Activated CD4-positive, alpha-beta memory T cell treated with anti-CD3 and anti-CD28 coated beads, Interleukin-2, amount 10 ng/mL, durations not matched to agents 7 days and 5 days (primary cell): Measurements from ENCODE around the gene ELFN1. TPM values are rescaled to one million over a fixed set of nuclear protein-coding genes. Genes with fewer than 3 reads are reported as not detected.

Experiments used
- CTCF ChIA-PET: fragments of 350-600 bp; sonication (Branson Sonifier 250); formaldehyde crosslinking; loops from one replicate; lab custom pipeline; 2021; ENCODE audit warnings: antibody characterized with exemption, inconsistent platforms; lab: Charles Lee
- POLR2A ChIA-PET: fragments of 350-600 bp; sonication (Branson Sonifier 250); formaldehyde crosslinking; loops from one replicate; lab custom pipeline; 2021; ENCODE audit warnings: antibody characterized with exemption; lab: Charles Lee
- DNase-seq: peaks from one replicate; pipeline ENCODE4 v3.0.0-alpha.2; 2020
- H3K27ac Mint-ChIP-seq: one replicate; pipeline ENCODE4 v1.8.0; 2021; ENCODE audit warnings: mild to moderate bottlenecking, mixed read lengths
- H3K27me3 Mint-ChIP-seq: one replicate; pipeline ENCODE4 v1.8.0; 2021; ENCODE audit warnings: mixed read lengths
- H3K36me3 Mint-ChIP-seq: one replicate; pipeline ENCODE4 v1.8.0; 2021; ENCODE audit warnings: low read depth, mixed read lengths
- H3K4me1 Mint-ChIP-seq: one replicate; pipeline ENCODE4 v1.8.0; 2021; ENCODE audit warnings: mixed read lengths
- H3K4me3 Mint-ChIP-seq: one replicate; pipeline ENCODE4 v1.8.0; 2021; ENCODE audit warnings: mild to moderate bottlenecking, mixed read lengths
- H3K9me3 Mint-ChIP-seq: one replicate; pipeline ENCODE4 v1.8.0; 2021; ENCODE audit warnings: mixed read lengths
- total RNA-seq, 2 experiments: library from RNA; stranded (reverse); gene quantifications; one replicate each; pipeline ENCODE4 v1.2.3, GENCODE V29; 2021

The ELFN1 gene
- total RNA-seq, 2 experiments from 2014 or later, result 0.08 TPM; not detected in 1

DNA sequence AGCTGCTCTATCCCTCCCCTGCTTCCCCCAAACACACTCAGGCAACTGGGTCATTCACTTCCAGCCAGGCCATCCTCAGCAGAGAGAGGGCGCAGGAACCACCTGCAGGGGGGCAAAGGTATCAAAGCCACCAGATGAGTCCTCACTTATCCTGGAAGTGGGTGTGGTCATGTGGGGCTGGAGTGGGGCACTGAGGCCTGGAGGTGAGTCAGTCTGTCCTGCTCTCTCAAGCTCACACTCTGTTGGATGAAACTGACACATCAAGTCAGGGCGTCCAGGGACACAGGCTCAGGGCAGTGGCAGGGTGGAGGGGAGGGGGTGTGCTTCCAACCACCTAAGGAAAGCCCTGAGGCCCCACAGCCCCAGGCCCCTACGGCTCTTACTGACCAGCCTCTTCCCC lies 8.0 kb upstream of the ELFN1 start:
- Mint-ChIP-seq H3K9me3 (no peaks in the 10 kb centered on the region), H3K4me3 (no peak overlapping the region), H3K36me3 (no peaks in the 10 kb centered on the region), H3K27ac (no peak overlapping the region), H3K27me3 (peaks cover 40% of the 10 kb centered on the region), H3K4me1 (peaks cover 8% of the 10 kb centered on the region)
- no peak for DNase-seq
- ChIA-PET CTCF (no interaction called here), POLR2A (no interaction called here)

DNA sequence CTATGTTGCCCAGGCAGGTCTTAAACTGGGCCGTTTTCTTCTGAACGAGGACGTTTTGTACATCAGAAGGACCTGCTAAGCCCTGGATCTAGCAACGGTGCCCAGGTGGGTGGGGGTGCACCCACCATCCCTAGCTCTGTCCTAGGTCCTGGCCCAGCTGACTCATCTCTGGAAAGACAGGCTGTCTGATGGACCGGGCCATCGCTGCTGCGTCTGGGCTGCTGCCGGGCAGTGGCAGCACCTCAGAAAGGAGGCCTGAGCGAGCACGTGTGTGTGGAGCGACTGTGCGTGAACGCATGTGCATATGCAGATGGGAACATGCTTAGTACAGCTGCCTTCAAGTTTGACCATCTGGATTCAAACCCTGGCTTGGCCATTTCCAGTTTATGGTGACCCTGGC lies 7.3 kb upstream of the ELFN1 start:
- DNase-seq, result no peak
- Mint-ChIP-seq H3K36me3 (no peaks in the 10 kb centered on the region), H3K27me3 (peaks cover 36% of the 10 kb centered on the region), H3K27ac (no peak overlapping the region), H3K9me3 (no peaks in the 10 kb centered on the region), H3K4me3 (no peak overlapping the region), H3K4me1 (peaks cover 8% of the 10 kb centered on the region)
- ChIA-PET POLR2A (no interaction called here), CTCF (interaction anchor here (0.6 kb wide), 1 partner anchor 75 kb away, joined by 3 read pairs; no protein-coding TSS in a partner anchor)

DNA sequence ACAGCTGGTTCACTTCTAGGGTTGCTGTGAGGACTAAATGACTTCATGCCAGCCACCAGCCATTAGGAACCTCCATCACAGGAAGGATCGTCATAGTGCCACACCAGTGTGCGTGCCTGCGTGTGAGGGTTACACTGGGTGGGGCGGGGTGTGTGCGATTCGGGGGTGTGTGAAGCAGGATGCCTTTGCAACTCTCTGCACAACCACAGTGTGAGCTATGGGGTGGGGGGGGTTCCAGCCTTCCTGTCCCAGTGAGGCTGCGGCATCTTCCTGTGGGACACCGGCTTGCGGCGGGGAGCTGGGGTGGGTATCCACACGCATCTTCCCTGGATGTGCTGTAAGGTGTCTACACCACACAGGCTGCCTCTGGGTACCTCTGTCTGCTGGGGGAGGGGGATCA lies 6.9 kb upstream of the ELFN1 start:
- Mint-ChIP-seq H3K36me3 (no peaks in the 10 kb centered on the region), H3K27me3 (peaks cover 36% of the 10 kb centered on the region), H3K4me3 (no peak overlapping the region), H3K9me3 (no peaks in the 10 kb centered on the region), H3K27ac (no peak overlapping the region), H3K4me1 (peaks cover 11% of the 10 kb centered on the region)
- CTCF ChIA-PET, result interaction anchor here (0.6 kb wide), 2 partner anchors 74 to 713 kb away, joined by 3 to 4 read pairs; no protein-coding TSS in a partner anchor
- no peak for DNase-seq
- POLR2A ChIA-PET, result no interaction called here

DNA sequence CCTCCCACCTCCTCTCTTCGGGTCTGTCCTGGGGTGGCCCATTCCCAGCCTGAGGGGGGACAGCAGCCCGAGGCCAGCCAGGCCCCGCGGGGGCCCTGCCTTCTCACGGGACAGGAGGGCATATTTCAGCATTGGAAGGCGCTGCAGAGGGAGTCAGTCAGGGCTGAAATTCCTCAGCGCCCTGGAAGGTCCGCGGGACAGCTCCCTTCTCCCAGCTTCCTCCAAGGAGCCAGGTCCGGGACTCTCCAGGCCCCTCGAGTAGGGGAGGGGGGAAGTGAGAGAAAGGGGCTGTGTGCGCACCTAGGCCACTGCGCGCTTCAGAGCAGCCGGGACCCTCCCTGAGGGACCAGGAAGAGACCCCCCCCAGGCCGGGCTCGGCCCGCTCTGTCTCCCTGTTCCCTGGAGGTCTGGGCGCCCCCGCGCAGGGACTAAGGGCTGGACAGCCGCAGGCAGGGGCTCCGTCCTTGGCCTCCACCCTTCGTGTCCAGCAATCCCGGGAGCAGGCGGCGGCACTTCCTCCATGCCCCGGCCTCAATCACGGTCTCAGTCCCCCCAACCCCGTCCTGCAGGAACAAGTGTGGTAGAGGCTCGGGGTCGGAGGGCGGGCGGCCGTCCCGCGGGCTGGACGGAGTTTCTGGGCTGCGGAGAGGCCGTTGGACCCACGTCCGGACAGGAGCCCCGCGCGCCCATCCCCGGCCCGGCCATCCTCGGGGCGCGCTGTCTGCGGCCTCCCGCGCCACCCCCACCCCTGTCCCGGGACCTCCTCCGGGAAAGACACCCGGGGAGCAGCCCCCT lies 6.0 kb upstream of the ELFN1 start:
- H3K27ac Mint-ChIP-seq, result no peak overlapping the region
- no peak for DNase-seq
- no peak overlapping the region for H3K4me3 Mint-ChIP-seq
- CTCF ChIA-PET, result interaction anchor here (0.6 to 0.7 kb wide), 3 partner anchors 328 to 714 kb away, joined by 3 to 4 read pairs (median 3); no protein-coding TSS in a partner anchor
- H3K9me3 Mint-ChIP-seq, result no peaks in the 10 kb centered on the region
- POLR2A ChIA-PET, result no interaction called here
- peaks cover 40% of the 10 kb centered on the region for H3K27me3 Mint-ChIP-seq
- no peaks in the 10 kb centered on the region for H3K36me3 Mint-ChIP-seq
- H3K4me1 Mint-ChIP-seq, result peaks cover 14% of the 10 kb centered on the region

DNA sequence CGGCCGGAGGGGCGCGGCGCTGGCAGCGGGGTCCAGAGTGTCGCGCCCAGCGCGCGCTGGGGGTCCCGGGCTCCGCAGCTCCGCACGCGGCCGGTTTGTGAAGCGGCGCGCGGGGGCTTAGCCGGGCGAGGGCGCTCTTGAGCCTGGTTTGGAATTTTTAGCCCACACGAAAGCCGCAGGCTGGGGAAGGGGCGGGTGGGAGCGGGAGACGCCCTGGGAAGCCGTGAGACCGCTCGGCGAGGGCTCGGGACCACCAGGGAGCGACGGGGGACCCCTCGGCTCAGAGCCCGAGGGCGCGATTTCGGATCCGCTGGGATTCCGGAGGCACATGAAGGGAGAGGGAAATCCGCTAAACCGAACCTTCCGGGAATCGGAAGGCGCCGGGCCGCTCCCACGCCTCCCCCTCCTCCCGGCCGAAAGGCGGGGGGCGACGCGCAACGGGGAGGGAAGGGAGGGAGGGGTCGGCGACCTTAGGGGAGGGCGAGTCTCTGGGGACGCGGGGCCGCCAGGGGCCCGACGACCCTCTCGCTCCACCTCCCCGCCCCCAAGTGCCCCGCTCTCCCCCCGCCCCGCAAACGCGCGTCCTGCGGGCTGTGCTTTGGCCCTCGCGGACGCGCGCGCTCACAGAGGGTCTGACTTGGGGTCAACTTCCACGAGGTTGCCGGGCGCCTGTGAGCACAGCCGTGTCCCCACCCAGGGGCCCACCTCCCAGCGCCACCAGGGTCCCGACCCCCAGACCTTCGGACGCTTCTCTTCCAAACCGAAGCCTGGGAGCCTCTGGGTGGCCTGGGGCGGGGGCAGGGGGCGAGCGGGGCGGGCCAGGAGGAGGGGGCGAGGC lies 5.1 kb upstream of the ELFN1 start:
- ChIA-PET POLR2A (no interaction called here), CTCF (interaction anchor here (0.6 to 0.7 kb wide), 2 partner anchors 327 to 583 kb away, joined by 3 read pairs; no protein-coding TSS in a partner anchor)
- Mint-ChIP-seq H3K27ac (no peak overlapping the region), H3K9me3 (no peaks in the 10 kb centered on the region), H3K36me3 (no peaks in the 10 kb centered on the region), H3K27me3 (peaks cover 44% of the 10 kb centered on the region), H3K4me1 (peaks cover 15% of the 10 kb centered on the region), H3K4me3 (no peak overlapping the region)
- peak; percentile 50 for DNase-seq

DNA sequence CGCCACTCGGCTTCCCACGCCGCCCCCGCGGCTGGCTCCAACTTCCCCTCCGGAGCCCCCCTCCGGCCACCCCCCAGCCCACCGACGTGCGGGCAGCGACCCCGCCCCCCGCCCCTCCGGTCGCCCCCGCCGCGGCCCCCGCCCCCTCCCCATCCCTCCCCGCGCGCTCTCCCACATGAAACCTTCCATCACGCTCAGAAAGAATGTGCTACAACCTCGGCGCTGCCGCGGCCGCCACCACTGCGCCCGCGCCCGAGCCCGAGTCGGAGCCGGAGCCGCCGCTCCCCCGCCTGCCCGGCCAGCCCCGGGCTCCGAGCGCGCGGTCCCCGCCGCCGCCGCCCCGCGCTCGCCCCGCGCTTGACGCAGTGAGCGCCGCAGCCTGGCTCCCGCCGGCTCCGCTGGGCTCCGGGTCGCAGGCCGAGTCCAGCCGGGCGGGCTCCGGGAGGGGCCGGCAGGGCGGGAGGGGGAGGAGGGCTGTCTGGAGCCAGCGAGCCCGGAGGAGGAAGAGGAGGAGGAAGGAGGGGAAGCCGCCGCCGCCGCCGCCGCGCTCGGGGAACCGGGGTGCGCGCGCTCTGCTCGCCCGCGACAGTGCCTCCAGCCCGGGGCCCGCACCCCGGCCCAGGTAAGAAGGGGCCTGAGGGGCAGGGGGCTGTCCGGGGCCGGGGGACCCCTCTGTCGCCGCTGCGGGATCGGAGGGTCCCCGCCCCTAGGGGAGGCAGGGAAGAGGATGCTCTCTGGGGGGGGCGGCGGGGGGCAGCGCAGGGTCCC lies 4.3 kb upstream of the ELFN1 start:
- no peaks in the 10 kb centered on the region for H3K36me3 Mint-ChIP-seq
- CTCF ChIA-PET, result no interaction called here
- H3K9me3 Mint-ChIP-seq, result no peaks in the 10 kb centered on the region
- H3K4me3 Mint-ChIP-seq, result no peak overlapping the region
- no peak for DNase-seq
- H3K4me1 Mint-ChIP-seq, result peaks cover 15% of the 10 kb centered on the region
- POLR2A ChIA-PET, result no interaction called here
- H3K27me3 Mint-ChIP-seq, result peaks cover 44% of the 10 kb centered on the region
- H3K27ac Mint-ChIP-seq, result no peak overlapping the region

DNA sequence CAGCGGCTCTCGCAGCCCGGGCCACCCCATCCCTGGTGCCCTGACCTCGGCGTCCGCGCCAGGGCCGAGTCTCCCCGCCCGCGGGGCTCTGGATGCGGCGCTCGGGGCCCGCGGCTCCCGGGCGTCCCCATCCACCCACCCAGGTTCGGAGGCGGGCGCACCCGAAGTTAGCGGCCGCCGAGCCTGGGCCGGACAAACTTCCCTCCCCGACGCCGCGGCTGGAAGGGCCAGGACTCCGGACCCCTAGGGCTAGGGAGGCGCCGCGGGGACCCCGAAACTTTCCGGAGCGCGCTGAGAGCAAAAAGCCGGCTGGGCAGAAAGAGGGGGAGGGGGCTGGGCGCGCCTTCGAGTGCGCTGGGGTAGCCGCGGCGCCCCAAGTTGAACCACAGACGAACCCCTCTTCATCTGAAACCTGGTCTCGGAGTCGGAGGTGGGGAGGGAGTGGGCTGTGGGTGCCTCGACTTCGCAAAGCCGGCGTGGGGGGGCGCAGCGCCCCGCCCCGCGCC lies 3.7 kb upstream of the ELFN1 start:
- DNase-seq, result no peak
- H3K27ac Mint-ChIP-seq, result no peak overlapping the region
- ChIA-PET POLR2A (no interaction called here), CTCF (no interaction called here)
- no peaks in the 10 kb centered on the region for H3K36me3 Mint-ChIP-seq
- peaks cover 48% of the 10 kb centered on the region for H3K27me3 Mint-ChIP-seq
- H3K4me1 Mint-ChIP-seq, result peaks cover 15% of the 10 kb centered on the region
- H3K9me3 Mint-ChIP-seq, result no peaks in the 10 kb centered on the region
- no peak overlapping the region for H3K4me3 Mint-ChIP-seq

DNA sequence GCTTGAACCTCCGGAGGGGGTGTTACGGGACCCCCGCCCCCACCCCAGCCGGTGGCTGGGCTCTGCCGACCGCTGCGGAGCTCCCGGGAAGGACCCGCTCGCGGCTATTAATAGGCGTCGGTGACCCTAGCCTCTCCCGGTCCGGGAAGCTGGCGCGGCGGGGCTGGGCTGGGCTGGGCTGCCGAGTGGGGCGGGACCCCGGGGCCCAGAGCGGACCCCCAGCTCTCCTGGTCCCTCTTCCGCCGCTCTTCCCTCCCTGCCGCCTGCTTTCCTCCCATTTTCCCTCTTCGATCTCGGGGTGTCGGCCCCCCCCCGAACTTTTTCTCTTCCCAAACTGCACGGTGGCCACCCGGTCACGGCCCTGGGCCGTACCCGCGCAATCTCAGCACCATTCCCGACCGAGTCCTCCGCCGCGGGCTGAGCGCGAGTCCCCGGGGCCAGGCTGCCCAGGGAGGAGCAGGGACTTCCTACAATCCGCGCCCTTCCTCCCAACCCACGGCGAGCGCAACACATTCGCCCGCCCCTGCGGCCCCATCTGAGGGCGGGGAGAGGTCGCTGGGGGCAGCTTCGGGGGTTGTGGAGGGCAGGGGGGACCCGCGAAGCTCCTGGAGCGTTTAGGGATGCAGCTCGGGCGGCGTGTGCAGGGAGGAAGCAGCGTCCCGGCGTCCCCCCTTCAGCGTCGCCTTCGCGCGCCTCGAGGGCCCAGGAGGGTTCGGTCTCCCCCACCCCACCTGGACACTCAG lies 3.1 kb upstream of the ELFN1 start:
- H3K36me3 Mint-ChIP-seq, result no peaks in the 10 kb centered on the region
- CTCF ChIA-PET, result interaction anchor here (0.6 kb wide), 1 partner anchor 886 kb away, joined by 3 read pairs; no protein-coding TSS in a partner anchor
- H3K27ac Mint-ChIP-seq, result no peak overlapping the region
- H3K9me3 Mint-ChIP-seq, result no peaks in the 10 kb centered on the region
- H3K27me3 Mint-ChIP-seq, result peaks cover 45% of the 10 kb centered on the region
- DNase-seq, result no peak
- peaks cover 15% of the 10 kb centered on the region for H3K4me1 Mint-ChIP-seq
- POLR2A ChIA-PET, result no interaction called here
- H3K4me3 Mint-ChIP-seq, result no peak overlapping the region

DNA sequence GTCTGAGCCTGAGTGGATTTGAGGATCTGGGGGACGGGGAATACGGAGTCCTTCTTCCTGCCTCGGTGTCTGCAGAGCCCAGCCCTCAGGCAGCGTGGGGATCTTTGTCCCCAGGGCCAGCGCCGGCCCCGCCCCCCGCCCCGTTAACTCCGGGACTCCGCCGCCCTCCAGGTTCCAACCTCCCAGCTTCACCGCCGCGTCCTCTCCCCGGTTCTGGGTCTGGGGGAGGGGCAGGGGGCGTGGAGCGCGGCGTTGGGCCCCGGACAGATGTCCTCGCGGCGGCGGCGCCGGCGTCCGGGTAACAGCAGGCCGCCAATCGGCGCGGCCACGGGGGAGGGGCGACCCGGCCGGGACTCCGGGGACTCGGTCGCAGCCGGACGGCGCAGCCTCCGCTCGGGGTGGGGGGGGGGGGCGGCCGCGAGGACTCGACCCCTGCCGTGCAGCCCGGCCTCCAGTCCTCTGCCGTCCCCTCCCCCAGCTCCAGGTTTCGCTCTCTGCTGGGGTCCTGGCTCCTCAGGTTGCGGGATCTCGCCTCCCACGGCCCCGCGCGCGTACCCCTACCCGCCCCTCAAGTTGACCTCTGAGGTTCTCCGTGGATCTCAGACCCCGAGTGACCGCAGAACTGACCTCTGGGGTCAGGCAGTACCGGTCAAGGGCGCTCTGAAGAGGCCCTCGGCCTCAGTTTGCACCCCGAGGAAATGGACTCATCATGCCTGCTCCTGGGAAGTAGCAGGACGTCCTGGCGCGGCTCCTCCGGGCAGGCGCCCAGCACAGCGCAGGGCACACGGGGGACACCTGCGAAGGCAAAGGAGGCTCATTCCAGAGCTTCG lies 2.3 kb upstream of the ELFN1 start:
- H3K27ac Mint-ChIP-seq, result no peak overlapping the region
- no peaks in the 10 kb centered on the region for H3K36me3 Mint-ChIP-seq
- POLR2A ChIA-PET, result no interaction called here
- no peak for DNase-seq
- peaks cover 15% of the 10 kb centered on the region for H3K4me1 Mint-ChIP-seq
- H3K27me3 Mint-ChIP-seq, result peaks cover 37% of the 10 kb centered on the region
- CTCF ChIA-PET, result no interaction called here
- no peak overlapping the region for H3K4me3 Mint-ChIP-seq
- no peaks in the 10 kb centered on the region for H3K9me3 Mint-ChIP-seq

DNA sequence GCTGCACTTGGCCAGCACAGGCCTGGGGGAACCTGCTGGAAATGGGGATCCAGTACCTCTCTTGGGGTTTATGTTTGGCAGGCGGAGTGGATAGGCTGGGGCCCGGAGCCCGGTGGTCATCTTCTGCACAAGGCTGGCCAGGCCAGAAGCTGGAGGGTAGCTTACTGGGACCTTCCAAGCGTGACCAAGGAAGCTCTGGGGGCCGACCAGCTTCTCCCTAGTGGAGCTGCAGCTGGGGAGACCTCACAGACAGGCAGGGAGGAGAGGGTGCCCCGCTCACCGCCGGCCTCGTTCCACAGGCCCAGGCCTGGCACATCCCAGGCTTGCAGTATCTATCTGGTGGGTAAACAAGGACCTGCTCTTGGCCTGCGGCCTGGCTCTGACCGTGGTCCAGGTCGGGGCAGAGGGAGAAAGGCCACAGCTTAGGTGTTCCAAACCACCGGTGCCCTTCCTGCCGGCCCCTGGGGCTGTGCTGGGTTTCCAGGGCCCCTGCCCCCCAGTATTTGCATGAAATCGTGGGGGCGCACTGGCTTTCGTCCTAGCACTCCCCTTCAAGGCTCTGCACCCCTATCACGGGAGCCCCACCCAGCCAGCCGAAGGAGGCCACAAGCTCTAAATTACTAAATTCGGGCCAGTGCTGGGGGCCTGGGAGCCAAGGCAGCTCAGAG lies 1.5 kb upstream of the ELFN1 start:
- H3K36me3 Mint-ChIP-seq, result no peaks in the 10 kb centered on the region
- peaks cover 32% of the 10 kb centered on the region for H3K27me3 Mint-ChIP-seq
- H3K4me3 Mint-ChIP-seq, result no peak overlapping the region
- no peak for DNase-seq
- CTCF ChIA-PET, result no interaction called here
- no peaks in the 10 kb centered on the region for H3K9me3 Mint-ChIP-seq
- H3K4me1 Mint-ChIP-seq, result peaks cover 9% of the 10 kb centered on the region
- no peak overlapping the region for H3K27ac Mint-ChIP-seq
- POLR2A ChIA-PET, result no interaction called here
